NOMO-1 (cell line): ENCODE data around the gene SCAMP3.

Experiments used
- DNase-seq, 2 experiments: peaks; one replicate each; lab custom pipeline; 2025; ENCODE audit not compliant: unreplicated experiment in 2 of 2; lab: John Stamatoyannopoulos, UW

SCAMP3 gene

DNA sequence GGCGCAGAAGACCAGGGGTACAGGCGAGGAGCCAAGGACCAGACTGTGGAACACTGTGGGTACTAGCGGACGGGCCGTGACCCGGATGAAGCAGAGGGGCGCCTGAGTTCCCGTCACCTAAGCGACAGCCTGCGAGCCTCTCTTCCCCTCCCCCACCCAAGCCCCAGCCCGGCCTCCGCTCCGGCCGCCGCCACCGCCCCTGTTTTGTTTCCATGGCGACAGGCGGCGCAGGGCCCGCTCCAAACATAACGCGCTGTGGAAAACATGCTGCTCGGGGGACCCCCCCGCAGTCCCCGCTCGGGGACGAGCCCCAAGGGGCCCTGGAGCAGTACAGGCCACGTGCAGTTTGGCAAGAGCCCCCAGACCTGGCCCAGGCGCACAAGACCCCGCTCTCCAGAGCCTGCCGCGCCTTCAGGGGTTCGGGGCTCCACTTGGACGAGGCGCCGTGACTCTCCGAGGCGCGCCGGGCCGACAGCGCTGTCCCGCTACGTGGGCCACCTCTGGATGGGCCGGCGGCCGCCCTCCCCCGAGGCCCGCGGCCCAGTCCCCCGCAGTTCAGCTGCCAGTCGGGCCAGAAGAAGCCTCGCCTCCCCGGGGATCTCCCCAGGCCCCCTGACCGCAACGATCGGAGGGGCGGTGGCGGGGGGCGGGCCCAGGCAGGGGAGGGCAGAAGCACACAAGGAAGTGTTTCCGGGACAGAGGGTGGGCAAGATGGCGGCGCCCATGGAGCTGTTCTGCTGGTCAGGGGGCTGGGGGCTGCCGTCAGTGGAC, 53.4 kb downstream of the SCAMP3 start, which contains the start of gene MTX1:
TSS of gene MTX1 (plus strand) at position 155 of the 771 bp plus-strand sequence. CDS start at position 265, 110 bp downstream.
- DNase-seq = peak; percentile 59 to 77

DNA sequence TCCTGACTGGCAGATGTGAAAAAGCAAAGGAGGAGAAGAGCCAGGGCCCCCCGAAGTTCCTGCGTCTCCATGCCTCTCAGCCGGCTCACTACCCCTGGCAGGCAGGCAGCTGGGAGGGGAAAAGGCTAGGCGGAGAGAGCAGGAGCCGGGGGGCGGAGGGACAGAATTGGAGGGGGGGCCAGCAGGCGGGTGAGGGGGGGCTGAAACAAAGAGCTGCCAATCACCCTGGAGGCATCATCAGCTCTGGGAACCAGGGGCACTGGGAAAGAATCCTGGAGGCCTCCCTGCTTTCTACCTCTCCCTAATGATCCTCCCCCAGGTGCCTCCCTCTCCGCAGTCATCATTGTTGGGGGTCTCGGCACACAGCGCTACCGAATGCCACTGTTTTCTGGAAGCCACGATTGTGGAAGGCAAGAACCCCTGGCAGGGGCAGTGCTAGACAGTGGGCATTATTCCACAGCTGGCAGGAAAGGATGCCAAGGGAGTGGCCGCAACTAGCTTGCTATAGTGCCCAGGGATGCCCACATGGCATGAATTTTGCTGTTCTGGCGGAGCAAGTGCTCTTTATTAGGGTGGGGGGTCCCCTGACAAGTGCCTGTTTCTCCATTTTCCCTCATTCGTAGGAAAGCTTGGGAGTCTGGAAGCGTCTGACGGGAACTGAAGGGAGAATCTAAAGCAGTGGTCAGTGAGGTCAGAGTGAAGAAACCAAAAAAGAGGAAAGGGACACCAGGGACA, 54.2 kb downstream of the SCAMP3 start, which contains the start of gene THBS3:
TSS of gene THBS3 (minus strand) at position 92 of the 735 bp plus-strand sequence. CDS start at position 71, 21 bp downstream.
- DNase-seq = no peak

DNA sequence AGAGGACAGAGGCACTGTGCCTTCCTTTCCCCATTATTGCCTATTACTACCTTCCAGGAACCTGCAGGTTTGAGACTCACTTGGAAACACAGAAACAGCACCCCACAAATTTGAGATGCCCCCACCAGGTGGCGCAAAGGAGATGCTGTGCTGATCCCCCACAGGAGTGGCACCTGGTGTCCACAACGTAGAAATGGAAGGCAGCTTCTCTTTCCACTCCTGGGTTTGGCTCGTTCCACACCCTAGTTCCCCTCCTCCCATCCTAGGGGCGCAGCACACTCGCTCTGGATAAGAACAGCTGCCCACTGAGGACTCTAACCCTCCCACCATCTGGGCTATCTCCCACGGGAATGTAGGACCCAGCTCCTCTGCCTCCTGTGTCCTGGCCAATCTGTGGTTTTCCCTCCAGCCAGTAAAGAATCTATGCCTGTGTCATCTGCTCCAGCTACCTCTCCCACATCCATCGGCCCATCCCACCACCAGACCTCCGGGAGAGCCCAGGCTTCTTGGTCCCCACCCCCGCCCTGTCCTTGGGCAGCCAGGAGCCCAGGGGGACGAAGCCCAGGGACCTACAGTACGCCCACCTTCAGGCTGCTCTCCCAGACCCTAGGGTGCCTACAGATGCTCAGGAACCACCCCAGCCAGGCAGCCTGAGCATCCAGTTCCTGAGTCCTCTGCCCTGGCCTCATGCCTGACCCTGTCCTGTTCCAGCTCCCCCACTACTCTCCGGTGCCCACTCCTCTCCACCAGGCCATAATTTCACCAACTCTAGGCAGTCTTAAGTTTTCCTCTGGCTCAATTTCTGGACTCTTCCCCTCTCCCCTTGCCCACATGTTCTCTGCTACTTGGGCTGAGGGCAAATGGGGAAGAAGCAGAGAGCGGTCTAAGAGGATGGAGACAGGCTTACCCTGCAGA, 55.0 kb downstream of the SCAMP3 start:
- DNase-seq = peak; percentile 74 to 79
